ENCODE results near the gene GATAD2A.
"Not testable (repeated sequence)": the region's sequence is repeated elsewhere in the genome, so short reads cannot be mapped to it uniquely, and the experiment has no call there.

The GATAD2A gene

DNA sequence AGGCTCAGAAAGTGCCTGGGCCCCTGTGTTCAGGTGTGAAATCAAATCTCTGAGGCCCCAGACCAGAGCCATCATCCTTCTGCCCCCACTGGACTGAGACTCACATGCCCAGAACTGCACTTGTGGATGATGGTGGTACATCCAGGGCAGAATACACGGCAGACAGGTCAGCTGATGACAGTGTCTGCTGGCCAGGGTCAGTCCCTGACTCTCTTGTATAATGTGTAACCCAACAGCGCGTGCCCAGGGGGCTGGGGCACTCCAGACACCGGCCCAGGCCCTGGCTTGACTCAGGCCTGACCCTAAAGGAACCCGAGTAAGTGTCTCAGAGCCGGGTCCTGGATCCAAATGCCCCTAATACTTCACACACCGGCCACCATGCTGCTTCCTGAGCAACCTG lies 37.4 kb upstream of the GATAD2A start:
- TF ChIP-seq, protein P1, sequence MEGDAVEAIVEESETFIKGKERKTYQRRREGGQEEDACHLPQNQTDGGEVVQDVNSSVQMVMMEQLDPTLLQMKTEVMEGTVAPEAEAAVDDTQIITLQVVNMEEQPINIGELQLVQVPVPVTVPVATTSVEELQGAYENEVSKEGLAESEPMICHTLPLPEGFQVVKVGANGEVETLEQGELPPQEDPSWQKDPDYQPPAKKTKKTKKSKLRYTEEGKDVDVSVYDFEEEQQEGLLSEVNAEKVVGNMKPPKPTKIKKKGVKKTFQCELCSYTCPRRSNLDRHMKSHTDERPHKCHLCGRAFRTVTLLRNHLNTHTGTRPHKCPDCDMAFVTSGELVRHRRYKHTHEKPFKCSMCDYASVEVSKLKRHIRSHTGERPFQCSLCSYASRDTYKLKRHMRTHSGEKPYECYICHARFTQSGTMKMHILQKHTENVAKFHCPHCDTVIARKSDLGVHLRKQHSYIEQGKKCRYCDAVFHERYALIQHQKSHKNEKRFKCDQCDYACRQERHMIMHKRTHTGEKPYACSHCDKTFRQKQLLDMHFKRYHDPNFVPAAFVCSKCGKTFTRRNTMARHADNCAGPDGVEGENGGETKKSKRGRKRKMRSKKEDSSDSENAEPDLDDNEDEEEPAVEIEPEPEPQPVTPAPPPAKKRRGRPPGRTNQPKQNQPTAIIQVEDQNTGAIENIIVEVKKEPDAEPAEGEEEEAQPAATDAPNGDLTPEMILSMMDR (conservative IDR thresholded peaks at IDR 0.05; ENCODE audit: low read depth, low read length): no peak
- DNase-seq (ENCODE audit: low read depth): no peak
- no peak overlapping the region for H3K4me3 ChIP-seq (ENCODE audit: low read depth, low read length)

DNA sequence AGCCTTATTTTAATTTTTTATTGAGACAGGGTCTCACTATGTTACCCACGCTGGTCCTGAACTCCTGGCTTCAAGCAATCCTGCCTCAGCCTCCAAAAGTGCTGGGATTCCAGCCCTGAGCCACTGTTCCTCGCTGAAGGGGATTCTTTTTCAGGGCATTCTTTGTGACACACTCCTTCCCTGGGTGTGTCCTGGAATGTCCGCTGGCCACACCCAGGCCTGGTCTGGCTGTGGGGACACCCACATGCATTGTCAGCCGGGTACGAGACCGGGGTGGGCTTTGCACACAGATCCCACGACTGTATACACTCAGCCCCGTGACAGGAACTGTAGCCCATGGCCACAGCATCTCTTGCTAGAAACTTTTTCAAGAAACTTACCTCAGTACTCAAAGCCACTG lies 34.4 kb upstream of the GATAD2A start:
- TF ChIP-seq, protein P1 (conservative IDR thresholded peaks at IDR 0.05; ENCODE audit: low read depth, low read length): no peak
- no peak for DNase-seq (ENCODE audit: low read depth)
- H3K4me3 ChIP-seq (ENCODE audit: low read depth, low read length): no peak overlapping the region

DNA sequence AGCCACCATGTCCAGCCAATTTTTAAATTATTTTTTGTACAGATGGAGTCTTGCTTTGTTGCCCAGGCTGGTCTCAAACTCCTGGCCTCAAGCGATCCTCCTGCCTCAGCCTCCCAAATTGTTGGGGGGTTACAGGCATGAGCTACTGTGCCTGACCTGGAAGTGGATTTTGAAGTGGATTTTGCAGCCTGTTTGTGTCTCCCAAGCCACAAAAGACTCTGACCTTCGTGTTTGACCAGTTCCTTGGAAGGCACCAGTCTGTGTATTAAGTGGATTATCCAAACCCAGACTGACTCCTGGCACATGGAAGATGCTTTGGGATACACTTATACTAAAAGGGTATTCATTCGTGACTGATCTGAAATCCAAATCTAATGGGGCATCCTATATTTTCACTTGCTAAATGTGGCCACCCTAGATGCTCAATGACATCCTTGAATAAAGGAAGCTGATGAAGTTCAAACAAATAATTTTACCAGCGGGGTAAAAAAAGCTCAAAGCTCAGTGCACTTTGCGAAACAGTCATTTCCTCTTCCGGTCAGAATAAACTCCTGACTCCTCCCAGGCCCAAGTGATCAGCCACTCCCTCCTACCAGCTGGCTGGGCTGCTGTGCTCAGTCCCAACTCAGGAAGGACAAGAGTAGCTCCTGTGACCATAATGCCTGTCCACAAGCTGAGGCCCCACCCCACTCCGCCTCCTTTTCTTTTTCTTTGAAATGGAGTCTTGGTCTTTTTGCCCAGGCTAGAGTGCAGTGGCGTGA lies 32.6 kb upstream of the GATAD2A start:
- DNase-seq (ENCODE audit: low read depth): peak; percentile 65
- H3K4me3 ChIP-seq (ENCODE audit: low read depth, low read length): peak overlapping the region; percentile 9
- TF ChIP-seq, protein P1 (conservative IDR thresholded peaks at IDR 0.05; ENCODE audit: low read depth, low read length): no peak

DNA sequence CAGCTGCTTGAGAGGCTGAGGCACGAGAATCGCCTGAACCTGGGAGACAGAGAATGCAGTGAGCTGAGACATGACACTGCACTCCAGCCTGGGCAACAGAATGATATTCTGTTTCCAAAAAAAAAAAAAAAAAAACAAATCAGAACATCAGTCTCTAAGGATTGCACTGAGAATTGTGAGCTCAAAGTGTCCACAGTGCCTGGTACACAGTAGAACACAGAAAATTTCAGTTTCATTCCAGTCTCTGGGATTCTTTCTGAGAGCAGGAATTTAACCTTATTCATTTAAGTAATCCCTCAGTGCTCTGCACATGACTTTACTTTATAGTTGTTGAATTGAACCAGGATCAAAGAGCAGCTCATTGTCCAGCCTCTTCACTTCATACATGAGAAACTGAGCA lies 25.9 kb upstream of the GATAD2A start:
- no peak overlapping the region for H3K4me3 ChIP-seq (ENCODE audit: low read depth, low read length)
- DNase-seq (ENCODE audit: low read depth): peak; percentile 64
- TF ChIP-seq, protein P1 (conservative IDR thresholded peaks at IDR 0.05; ENCODE audit: low read depth, low read length): no peak

DNA sequence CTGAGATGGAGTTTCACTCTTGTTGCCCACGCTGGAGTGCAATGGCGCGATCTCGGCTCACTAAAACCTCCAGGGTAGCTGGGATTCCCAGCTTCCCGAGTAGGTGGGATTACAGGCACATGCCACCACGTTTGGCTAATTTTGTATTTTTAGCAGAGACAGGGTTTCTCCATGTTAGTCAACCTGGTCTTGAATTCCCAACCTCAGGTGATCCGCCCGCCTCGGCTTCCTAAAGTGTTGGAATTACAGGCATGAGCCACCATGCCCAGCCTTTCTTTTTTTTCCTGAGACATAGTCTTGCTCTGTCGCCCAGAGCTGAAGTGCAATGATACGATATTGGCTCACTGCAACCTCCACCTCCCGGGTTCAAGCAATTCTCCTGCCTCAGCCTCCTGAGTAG lies 25.2 kb upstream of the GATAD2A start:
- H3K4me3 ChIP-seq (ENCODE audit: low read depth, low read length); DNase-seq (ENCODE audit: low read depth): not testable (repeated sequence)

DNA sequence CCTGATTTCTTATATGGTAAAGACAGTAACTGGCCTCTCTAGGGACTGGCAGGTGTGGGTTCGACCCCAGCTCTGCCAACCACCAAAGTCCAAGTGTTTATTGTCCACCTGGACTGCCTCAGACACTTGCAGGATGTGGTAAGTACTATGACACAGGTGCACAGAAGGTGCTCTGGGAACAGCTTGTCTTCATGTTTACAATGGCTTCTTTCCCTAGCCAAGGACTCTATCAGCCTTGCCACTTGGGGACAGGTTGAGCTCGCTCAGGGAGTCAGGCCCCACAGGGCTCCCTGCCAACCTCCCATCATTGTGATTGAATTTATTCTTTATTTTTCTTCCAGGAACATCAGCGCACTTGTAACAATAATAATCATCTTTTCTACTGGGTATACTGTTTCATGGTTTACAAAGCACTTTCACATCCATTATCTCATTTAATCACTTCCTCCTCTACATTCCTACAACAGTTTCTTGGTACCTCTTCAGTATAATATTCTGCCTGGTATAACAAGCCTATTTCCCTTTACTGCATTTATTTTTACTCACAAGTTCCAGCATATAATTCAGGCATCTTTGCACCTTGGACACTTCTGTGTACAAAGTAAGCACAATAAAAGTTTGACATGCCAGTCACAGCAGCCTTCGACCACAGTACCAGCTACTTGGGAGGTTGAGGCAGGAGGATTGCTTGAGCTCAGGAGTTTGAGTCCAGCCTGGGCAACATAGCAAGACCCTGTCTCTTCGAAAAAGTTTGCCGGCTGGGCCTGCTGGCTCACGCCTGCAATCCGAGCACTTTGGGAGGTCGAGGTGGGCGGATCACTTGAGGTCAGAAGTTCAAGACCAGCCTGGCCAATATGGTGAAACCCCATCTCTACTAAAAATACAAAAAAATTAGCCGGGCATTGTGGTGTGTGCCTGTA lies 24.2 kb upstream of the GATAD2A start:
- TF ChIP-seq, protein P1 (conservative IDR thresholded peaks at IDR 0.05; ENCODE audit: low read depth, low read length): no peak
- DNase-seq (ENCODE audit: low read depth): no peak
- no peak overlapping the region for H3K4me3 ChIP-seq (ENCODE audit: low read depth, low read length)

DNA sequence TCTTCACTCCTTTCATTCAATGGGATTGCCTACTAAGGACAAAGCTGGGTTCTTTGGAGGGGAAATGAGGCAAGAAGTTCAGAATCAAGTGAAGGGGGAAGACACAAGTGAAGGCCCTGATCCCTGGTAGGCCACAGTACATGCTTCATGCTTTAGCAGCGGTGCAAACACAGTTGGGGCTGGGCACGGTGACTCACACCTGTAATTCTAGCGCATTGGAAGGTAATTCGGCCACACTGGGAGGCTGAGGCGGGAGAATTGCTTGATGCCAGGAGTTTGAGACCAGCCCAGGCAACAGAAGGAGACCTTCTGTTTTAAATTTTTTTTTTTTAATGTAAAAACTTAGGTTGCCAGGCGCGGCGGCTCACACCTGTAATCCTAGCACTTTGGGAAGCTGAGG lies 23.4 kb upstream of the GATAD2A start:
- H3K4me3 ChIP-seq (ENCODE audit: low read depth, low read length): no peak overlapping the region
- DNase-seq (ENCODE audit: low read depth): no peak

More for the DNA sequence above, 23.4 kb upstream of the GATAD2A start:
- TF ChIP-seq, protein P1 (conservative IDR thresholded peaks at IDR 0.05; ENCODE audit: low read depth, low read length): no peak

Data from choroid plexus epithelial cell (primary cell).